ENCODE measurements around the gene PTPRN2.

- TF ChIP-seq CTCF (IDR thresholded peaks at IDR 0.05) (no peak), CHD2 (IDR thresholded peaks at IDR 0.05; ENCODE audit: low read length, partially characterized antibody) (no peak), RFX5 (IDR thresholded peaks at IDR 0.05; ENCODE audit: low read length) (no peak), MAX (IDR thresholded peaks at IDR 0.05; ENCODE audit: low read depth) (no peak), GABPA (IDR thresholded peaks at IDR 0.05; ENCODE audit: low read depth) (no peak), REST (IDR thresholded peaks at IDR 0.05; ENCODE audit: low read depth, low read length) (no peak), YY1 (IDR thresholded peaks at IDR 0.05; ENCODE audit: low read depth) (no peak), EP300 (IDR thresholded peaks at IDR 0.05; ENCODE audit: borderline replicate concordance in 1 of 2, low read depth in 1 of 2, low read length in 1 of 2) (no peak), NRF1 (IDR thresholded peaks at IDR 0.05; ENCODE audit: low read depth, low read length) (no peak), RAD21 (IDR thresholded peaks at IDR 0.05; ENCODE audit: low read length) (no peak), JUND (IDR thresholded peaks at IDR 0.05) (no peak), GATA2 (CRISPR knock-in tag; IDR thresholded peaks at IDR 0.05) (no peak), RCOR1 (IDR thresholded peaks at IDR 0.05; ENCODE audit: low read length) (no peak), POLR2AphosphoS5 (IDR thresholded peaks at IDR 0.05; ENCODE audit: low read depth, low read length) (no peak)
Measured at GRCh38 chr7:158274404-158274811, 313.2 kb downstream of the PTPRN2 start.
